GM19463 (cell line): ENCODE data around the gene TOMM20.
"Not testable (repeated sequence)": the region's sequence is repeated elsewhere in the genome, so short reads cannot be mapped to it uniquely, and the experiment has no call there.

Source experiments
- ATAC-seq: cut with Tn5 transposase; IDR thresholded peaks from one replicate; pipeline ENCODE4 v1.9.1; 2021; ENCODE audit warnings: mild to moderate bottlenecking, moderate library complexity; ENCODE audit not compliant: unreplicated experiment

Gene TOMM20

DNA sequence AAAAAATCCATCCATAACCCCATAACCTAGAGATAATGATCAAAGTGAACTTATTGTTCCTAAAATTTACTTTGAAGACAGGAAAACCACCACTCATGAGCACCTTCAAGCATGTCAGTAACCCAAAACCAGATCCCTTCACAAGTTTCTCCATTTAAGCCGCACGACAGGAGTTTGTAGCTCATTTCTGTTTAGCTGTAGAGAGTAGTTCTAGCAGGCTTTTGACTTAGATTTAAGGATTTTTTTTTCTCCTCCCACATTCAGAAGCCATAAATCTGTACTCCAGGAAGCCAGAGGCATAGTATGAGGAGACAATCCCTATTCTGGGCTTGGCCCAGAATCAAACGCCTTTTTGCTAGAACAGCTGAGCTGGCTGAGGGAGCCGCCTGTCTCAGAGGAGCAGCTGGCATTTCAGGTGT lies 25.6 kb downstream of the TOMM20 start:
- ATAC-seq, result no peak

DNA sequence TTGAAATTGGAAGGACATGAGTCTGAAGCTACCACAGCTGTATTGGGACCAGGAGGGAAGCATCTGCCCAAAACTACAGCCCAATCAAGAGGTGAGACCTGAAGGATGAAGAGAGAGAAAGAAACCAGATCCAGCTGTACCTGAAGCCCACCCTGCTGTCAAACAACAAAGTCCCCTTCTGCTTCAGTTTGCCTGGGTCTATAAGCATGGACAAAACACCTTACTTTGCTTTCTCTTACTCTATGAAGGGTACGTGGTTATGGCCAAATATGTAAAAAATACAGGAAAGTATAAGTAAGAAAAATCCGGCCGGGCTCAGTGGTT lies 26.4 kb downstream of the TOMM20 start:
- ATAC-seq, result no peak

GRCh38 chr1:235101558-235102258 lies 26.9 kb downstream of the TOMM20 start:
- ATAC-seq, result no peak

DNA sequence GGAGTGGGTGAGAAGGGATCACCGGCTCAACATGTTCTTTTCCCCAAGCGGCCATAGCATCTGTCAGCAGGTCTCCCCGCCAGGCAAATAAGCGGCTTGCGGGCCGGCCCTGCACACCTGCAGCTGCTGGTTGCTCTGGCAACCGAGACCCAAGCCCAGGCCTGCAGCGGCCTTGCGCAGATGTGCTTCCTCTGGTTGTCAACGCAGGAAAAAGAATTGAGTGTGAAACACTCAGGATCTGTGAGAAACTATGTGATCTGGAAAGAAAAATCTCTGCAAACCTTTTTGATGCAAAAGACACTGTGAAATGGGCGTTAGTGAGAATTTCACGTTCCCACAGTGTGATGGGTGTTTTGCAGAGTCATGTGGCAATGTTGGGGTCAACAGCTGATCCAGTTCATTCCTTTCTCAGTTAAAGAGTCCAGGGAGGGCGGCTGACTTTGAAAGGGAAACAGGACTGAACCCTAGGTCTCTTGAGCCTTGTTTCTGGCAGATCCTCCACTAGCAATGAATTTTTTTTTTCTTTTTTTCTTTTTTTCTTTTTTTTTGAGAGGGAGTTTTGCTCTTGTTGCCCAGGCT lies 28.4 kb downstream of the TOMM20 start:
- no peak for ATAC-seq

GRCh38 chr1:235098991-235099390 lies 29.6 kb downstream of the TOMM20 start:
- no peak for ATAC-seq

DNA sequence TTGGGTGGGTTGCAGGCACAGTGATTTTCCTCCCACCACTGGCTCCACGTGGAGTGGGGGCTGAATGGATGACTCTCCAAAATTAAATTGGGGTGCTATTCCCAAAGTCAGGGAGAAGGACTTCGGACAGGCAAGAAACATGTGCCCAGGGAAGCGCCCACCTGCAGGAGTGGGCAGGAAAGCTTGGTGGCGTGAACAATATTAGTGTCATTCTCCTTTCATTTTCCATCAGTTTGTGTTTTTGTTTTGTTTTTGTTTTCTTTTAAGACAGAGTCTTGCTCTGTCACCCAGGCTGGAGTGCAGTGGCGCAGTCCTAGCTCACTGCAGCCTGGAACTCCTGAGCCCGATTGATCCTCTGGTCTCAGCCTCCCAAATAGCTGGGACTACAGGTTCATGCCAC lies 30.1 kb downstream of the TOMM20 start:
- no peak for ATAC-seq

DNA sequence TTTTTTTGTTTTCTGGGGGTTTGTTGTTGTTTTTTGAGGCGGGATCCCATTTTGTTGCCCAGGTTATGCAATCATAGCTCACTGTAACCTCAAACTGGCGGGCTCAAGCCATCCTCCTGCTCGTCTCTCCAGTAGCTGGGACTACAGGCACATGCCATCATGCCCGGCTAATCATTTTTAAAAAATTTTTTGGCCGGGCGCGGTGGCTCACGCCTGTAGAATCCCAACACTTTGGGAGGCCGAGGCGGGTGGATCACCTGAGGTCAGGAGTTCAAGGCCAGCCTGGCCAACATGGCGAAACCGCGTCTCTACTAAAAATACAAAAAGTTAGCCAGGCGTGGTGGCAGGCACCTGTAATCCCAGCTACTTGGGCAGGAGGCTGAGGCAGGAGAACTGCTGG lies 31.1 kb downstream of the TOMM20 start:
- not testable (repeated sequence) for ATAC-seq

DNA sequence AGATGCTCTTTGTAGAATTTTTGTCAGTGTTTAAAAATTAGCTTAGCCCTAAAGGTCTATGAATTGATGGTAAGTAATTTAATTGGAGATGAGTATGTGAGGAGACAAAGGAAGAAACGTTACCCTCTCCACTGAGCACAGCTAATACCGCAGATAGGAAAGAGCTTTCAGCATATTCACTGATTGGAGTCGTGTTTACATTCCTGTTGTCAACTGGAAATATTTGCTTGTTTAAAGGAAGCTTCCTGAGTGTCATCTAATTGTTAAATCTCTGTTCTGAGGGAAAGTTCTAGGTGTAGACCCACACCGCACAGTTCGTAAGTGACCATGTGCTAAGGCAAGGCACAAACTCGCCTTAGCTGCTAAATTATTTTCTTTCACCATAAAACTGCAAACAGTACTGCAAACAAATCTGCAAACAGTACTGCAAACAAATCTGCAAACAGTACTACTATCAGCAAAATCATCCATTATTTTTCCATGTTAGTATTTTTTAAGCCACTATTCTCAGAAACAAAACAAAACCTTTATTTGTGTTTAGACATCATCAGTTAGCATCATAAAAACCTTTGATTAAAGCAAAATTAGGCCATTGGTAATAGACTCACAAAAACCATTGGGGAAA lies 32.6 kb downstream of the TOMM20 start:
- ATAC-seq, result no peak

DNA sequence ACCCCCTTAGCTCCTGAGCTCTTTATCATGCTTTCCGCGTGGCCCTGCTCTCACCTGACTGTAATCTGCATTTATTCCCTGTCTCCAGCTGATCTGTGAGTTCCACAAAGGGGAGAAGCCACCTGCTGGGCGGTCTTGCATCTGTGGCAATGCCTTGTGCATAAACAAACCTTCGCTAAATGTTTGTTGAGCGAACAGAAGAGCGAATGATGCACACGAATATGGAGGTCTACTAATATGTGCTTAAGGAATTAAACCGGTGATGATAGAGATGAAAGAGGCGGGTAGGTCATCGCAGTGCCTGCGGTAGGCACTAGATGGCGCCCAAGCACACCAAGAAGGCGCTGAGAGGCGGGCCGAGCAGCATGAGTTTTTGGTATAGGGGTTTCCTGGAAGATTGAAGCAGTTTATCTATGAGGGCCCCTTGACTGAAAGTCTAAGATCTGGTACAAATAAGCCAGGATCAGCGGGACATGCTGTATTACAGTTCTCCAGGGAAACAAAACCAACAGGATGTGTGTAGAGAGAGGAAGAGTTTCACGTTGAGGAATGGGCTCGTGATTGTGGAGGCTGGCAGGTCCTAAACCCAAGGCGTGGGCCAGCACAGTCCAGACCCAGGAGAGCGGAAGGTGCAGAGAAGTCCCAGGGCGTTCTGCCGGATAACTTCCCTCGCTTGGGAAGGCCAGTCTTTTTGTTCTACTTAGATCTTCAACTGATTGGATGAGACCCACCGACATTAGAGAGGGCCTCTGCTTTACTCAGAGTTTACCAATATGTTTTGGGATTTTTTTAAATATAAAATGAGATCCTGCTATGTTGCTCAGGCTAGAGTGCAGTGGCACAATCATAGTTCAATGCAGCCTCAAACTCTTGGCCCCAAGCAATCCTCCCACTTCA lies 34.7 kb downstream of the TOMM20 start:
- ATAC-seq, result peak; percentile 63

DNA sequence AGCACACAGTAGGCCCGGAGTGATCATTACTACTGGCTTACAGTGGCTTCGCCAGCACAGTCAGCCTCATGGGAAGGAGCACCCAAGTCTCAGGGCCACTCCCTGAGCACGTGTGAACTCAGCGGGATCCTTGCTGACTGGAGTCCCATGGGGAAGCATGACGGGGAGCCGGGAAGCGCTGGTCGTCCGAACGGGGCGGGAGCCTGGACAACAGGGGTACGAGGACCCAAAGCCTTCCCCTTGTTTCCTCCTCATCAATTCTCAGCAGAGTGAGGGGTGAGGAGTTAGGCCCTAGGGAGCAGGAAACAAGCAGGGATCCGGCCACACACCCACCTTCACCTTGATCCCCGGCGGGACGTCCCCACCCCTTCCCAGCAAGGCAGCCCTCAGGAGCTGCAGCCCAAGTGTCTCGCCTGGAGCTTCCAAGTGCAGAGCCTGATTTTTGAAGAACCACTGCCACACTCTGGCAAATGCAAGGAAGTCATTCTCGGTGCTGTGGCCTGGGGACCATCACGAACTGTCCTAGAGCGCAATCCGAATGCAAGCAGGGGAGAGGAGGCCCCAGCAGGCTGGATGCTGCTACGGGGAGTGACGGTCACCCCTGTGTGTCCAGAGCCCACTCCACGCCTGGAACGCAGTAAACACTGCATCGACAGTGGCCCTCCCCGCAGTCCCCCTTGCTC lies 35.5 kb downstream of the TOMM20 start:
- no peak for ATAC-seq

DNA sequence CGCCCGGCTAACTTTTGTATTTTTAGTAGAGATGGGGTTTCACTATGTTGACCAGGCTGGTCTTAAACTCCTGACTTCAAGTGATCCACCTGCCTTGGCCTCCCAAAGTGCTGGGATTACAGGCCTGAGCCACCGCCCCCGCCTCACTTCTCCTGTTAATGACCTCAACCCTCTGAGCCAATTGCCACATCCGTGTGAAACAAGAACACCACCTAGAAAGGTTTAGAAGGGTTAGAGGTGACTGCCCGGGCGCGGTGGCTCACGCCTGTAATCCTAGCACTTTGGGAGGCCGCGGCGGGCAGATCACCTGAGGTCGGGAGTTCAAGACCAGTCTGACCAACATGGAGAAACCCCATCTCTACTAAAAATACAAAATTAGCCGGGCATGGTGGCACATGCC lies 36.2 kb downstream of the TOMM20 start:
- ATAC-seq, result not testable (repeated sequence)

DNA sequence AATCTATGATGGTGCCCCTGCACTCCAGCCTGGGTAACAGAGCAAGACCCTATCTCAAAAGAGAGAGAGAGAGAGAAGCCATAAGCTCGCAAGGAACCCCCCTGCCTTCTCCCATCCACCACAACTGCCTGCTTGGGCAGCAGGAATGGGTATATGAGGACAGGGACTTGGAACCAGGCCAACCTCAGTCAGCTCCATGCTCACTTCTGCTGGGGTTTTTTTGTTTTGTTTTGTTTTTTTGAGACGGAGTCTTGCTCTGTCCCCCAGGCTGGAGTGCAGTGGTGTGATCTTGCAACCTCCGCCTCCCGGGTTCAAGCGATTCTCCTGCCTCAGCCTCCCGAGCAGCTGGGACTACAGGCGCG lies 36.6 kb downstream of the TOMM20 start:
- not testable (repeated sequence) for ATAC-seq

- not testable (repeated sequence) for ATAC-seq
Measured at GRCh38 chr1:235091319-235092044, 37.2 kb downstream of the TOMM20 start.

DNA sequence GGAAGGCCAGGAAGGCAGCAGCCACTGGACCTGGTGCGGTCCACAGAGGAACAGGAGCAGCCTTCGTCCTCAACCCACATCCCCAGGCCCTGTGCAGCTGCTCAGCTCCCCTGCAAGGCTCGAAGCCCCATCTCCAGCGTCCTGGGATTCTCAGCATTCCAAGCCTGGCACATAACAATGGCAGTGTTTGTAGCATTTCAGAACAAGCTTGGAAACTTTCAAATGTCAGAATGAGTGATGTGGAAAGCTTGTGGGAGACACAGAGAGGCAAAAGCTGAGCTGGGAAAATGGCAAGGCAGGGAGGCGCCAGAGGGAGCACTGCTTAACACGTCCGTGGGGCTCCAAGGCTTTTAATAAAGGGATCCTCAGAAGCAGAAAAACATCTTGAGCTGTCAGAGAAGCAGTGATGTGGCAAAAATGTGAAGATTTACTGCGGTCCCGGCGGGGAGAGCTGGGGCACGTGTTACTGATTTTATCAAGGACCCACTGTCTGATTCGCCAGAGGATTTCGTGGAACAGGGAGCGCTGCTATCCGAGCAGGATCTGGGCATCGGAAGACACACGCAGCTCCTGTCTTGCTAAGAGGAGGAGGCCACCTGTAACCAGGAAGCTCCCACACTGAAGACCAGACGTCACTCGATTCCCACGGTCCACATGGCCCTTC lies 38.1 kb downstream of the TOMM20 start:
- no peak for ATAC-seq

DNA sequence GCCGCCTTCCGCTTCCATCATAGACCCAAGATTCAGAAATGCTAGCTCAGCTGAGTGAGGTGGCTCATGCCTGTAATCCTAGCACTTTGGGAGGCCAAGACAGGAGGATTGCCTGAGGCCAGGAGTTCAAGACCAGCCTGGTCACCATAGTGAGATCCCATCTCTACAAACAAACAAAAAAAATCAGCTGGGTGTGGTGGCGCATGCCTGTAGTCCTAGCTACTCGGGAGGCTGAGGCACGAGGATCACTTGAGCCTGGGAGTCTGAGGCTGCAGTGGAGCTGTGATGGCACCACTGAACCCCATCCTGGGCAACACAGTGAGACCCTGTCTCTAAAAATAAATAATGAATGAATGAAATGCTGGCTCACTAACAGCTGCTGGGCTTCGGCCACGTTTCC lies 39.7 kb downstream of the TOMM20 start:
- no peak for ATAC-seq

DNA sequence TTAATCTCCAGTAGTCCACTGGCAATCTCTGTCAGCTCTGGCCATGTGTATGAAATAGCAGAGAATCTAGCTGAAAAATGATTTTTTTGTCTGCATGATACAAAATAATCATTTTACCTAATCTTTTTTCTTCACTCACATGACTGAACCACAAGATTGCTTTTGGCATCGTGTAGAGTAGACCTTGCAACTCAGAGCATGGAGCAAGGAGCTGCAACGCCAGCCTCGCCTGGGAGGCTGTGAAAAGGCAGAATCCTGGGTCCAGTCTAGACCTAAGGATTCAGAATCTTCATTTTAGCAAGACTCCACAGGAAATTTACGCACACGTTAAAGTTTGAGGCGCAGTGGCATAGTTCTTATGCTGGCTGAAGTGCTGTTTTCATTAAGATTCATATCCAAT lies 40.2 kb downstream of the TOMM20 start:
- ATAC-seq, result no peak

DNA sequence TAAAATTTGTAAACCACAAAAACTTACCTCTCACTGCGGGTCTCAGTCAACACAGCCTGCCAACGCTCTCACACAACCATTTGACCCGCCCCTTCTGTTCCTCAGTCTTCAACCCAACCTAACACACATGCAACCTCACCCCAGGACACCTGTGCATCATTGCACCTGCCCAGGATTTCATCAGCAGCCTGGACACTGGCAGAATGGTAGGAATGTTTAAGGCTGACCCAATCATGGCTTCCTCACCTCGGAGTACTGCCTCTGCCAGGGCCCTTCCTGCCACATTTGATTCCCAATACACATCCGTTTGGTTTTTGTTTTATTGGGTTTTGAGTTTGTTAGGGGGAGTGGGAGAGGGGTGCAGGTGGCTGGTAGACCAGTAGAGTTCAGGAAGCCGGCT lies 40.7 kb downstream of the TOMM20 start:
- no peak for ATAC-seq

GRCh38 chr1:235085411-235086117 lies 43.1 kb downstream of the TOMM20 start:
- ATAC-seq, result not testable (repeated sequence)

- not testable (repeated sequence) for ATAC-seq
Measured at GRCh38 chr1:235080788-235081187, 47.8 kb downstream of the TOMM20 start.
